ENCODE measurements around the gene PRUNE1.

Gene PRUNE1

DNA sequence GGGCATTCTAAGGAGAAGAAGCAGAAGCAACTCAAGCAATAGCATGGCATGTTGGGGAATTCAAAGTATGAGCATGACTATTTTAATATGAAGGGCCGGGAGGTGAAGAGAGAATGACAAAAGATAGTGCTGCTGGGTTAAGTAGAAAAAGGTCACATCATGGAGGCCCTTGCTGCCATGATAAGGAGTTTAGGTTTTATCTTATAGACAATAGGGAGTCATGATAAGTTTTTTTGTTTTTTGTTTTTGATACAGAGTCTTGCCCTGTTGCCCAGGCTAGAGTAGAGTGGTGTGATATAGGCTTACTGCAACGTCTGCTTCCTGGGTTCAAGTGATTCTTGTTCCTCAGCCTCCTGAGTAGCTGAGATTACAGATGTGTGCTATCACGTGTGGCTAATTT lies 31.3 kb downstream of the PRUNE1 start:
- H3K9ac ChIP-seq (ENCODE audit: low read length): no peak overlapping the region
- H3K27me3 ChIP-seq (ENCODE audit: control insufficient read depth in 1 of 2, insufficient read depth in 2 of 2, low read length in 2 of 2): no peaks in the 10 kb centered on the region
- no peak overlapping the region for H3K4me3 ChIP-seq (ENCODE audit: low read depth in 1 of 2, low read length in 2 of 2)
- no peak overlapping the region for H3K27ac ChIP-seq (ENCODE audit: low read depth, low read length)
- H3K9me3 ChIP-seq (ENCODE audit: low read length): no peaks in the 10 kb centered on the region
- peaks cover 7% of the 10 kb centered on the region for H3K36me3 ChIP-seq (ENCODE audit: insufficient read depth, low read length)
- H3K4me1 ChIP-seq (ENCODE audit: insufficient read depth, low read length): no peaks in the 10 kb centered on the region

DNA sequence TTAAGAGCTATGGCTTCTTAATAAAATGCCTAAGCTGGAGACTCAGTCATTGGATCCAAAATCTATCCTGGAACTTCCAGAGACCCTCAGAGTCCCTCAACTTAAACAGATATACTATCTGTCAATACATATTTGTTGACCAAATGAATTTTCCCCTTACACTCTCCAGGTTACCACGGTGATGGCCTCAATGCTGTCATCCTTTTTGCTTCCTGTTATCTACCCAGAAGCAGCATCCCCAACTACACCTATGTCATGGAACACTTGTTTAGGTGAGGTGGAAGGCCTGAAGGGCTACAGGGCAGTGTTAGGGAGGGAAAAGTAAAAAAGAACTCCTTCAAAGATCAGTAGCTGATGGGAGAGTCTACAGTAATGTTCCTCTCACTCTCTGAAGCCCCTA lies 34.9 kb downstream of the PRUNE1 start:
- Histone ChIP-seq H3K9ac (ENCODE audit: low read length) (no peak overlapping the region), H3K9me3 (ENCODE audit: low read length) (no peaks in the 10 kb centered on the region), H3K4me1 (ENCODE audit: insufficient read depth, low read length) (no peaks in the 10 kb centered on the region), H3K27ac (ENCODE audit: low read depth, low read length) (no peak overlapping the region), H3K36me3 (ENCODE audit: insufficient read depth, low read length) (no peaks in the 10 kb centered on the region), H3K27me3 (ENCODE audit: control insufficient read depth in 1 of 2, insufficient read depth in 2 of 2, low read length in 2 of 2) (no peaks in the 10 kb centered on the region), H3K4me3 (ENCODE audit: low read depth in 1 of 2, low read length in 2 of 2) (no peak overlapping the region)

DNA sequence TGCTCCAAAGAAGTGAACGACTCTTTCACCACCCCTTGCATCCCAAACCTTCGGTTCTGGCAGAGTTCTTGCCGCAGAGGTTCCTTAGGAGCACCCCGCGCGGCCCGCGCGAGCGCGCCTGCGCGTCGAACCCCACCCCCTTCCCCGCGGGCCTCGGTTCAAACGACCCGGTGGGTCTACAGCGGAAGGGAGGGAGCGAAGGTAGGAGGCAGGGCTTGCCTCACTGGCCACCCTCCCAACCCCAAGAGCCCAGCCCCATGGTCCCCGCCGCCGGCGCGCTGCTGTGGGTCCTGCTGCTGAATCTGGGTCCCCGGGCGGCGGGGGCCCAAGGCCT lies 39.3 kb downstream of the PRUNE1 start, which contains the start of gene C1orf56:
C1orf56 (plus strand) TSS at position 161 of the 334 bp plus-strand sequence; CDS start at position 258, 97 bp downstream.
- H3K9ac ChIP-seq (ENCODE audit: low read length): peak within 1 kb of the TSS; percentile 84
- peak within 1 kb of the TSS; percentile 63 to 80 for H3K4me3 ChIP-seq (ENCODE audit: low read depth in 1 of 2, low read length in 2 of 2)
- no peaks in the 10 kb centered on the region for H3K9me3 ChIP-seq (ENCODE audit: low read length)
- H3K27me3 ChIP-seq (ENCODE audit: control insufficient read depth in 1 of 2, insufficient read depth in 2 of 2, low read length in 2 of 2): no peaks in the 10 kb centered on the region
- H3K27ac ChIP-seq (ENCODE audit: low read depth, low read length): peak within 1 kb of the TSS; percentile 93
- peaks cover 9% of the 10 kb centered on the region for H3K36me3 ChIP-seq (ENCODE audit: insufficient read depth, low read length)
- H3K4me1 ChIP-seq (ENCODE audit: insufficient read depth, low read length): peaks cover 9% of the 10 kb centered on the region

DNA sequence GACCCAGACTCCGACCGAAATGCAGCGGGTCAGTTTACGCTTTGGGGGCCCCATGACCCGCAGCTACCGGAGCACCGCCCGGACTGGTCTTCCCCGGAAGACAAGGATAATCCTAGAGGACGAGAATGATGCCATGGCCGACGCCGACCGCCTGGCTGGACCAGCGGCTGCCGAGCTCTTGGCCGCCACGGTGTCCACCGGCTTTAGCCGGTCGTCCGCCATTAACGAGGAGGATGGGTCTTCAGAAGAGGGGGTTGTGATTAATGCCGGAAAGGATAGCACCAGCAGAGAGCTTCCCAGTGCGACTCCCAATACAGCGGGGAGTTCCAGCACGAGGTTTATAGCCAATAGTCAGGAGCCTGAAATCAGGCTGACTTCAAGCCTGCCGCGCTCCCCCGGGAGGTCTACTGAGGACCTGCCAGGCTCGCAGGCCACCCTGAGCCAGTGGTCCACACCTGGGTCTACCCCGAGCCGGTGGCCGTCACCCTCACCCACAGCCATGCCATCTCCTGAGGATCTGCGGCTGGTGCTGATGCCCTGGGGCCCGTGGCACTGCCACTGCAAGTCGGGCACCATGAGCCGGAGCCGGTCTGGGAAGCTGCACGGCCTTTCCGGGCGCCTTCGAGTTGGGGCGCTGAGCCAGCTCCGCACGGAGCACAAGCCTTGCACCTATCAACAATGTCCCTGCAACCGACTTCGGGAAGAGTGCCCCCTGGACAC lies 39.8 kb downstream of the PRUNE1 start:
- Histone ChIP-seq H3K9me3 (ENCODE audit: low read length) (no peaks in the 10 kb centered on the region), H3K4me1 (ENCODE audit: insufficient read depth, low read length) (peaks cover 9% of the 10 kb centered on the region), H3K36me3 (ENCODE audit: insufficient read depth, low read length) (peaks cover 14% of the 10 kb centered on the region), H3K9ac (ENCODE audit: low read length) (peak overlapping the region; percentile 84), H3K27ac (ENCODE audit: low read depth, low read length) (peak overlapping the region; percentile 93), H3K4me3 (ENCODE audit: low read depth in 1 of 2, low read length in 2 of 2) (peak overlapping the region; percentile 63 to 80), H3K27me3 (ENCODE audit: control insufficient read depth in 1 of 2, insufficient read depth in 2 of 2, low read length in 2 of 2) (no peaks in the 10 kb centered on the region)

DNA sequence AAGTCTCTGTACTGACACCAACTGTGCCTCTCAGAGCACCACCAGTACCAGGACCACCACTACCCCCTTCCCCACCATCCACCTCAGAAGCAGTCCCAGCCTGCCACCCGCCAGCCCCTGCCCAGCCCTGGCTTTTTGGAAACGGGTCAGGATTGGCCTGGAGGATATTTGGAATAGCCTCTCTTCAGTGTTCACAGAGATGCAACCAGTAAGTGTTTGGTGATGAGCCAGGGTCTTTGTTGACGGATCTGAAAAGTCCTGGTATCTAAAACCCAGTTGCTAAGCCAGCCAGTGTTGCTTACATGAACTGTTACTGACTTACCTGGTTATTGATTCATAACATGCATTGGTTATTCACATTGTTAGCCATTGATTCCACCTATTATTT lies 40.4 kb downstream of the PRUNE1 start:
- H3K4me1 ChIP-seq (ENCODE audit: insufficient read depth, low read length): peaks cover 9% of the 10 kb centered on the region
- no peaks in the 10 kb centered on the region for H3K27me3 ChIP-seq (ENCODE audit: control insufficient read depth in 1 of 2, insufficient read depth in 2 of 2, low read length in 2 of 2)
- H3K27ac ChIP-seq (ENCODE audit: low read depth, low read length): peak overlapping the region; percentile 93
- H3K36me3 ChIP-seq (ENCODE audit: insufficient read depth, low read length): peaks cover 14% of the 10 kb centered on the region
- H3K9ac ChIP-seq (ENCODE audit: low read length): peak overlapping the region; percentile 84
- H3K9me3 ChIP-seq (ENCODE audit: low read length): no peaks in the 10 kb centered on the region
- H3K4me3 ChIP-seq (ENCODE audit: low read depth in 1 of 2, low read length in 2 of 2): peak overlapping the region; percentile 63 to 80

DNA sequence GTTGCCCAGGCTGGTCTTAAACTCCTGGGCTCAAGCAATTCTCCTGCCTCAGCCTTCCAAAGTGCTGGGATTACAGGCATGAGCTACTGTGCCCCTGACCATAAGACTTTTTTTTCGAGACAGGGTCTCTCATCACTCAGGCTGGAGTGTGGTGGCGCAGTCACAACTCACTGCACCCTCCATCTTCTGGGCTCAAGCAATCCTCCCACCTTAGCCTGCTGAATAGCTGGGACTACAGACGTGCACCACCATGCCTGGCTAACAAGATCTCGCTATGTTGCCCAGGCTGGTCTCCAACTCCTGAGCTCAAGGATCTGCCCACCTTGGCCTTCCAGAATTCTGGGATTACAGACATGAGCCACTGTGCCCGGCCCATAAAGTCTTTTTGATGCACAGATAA lies 41.2 kb downstream of the PRUNE1 start:
- no peak overlapping the region for H3K9ac ChIP-seq (ENCODE audit: low read length)
- H3K9me3 ChIP-seq (ENCODE audit: low read length): no peaks in the 10 kb centered on the region
- H3K4me3 ChIP-seq (ENCODE audit: low read depth in 1 of 2, low read length in 2 of 2): no peak overlapping the region
- peaks cover 20% of the 10 kb centered on the region for H3K36me3 ChIP-seq (ENCODE audit: insufficient read depth, low read length)
- H3K4me1 ChIP-seq (ENCODE audit: insufficient read depth, low read length): peaks cover 9% of the 10 kb centered on the region
- H3K27me3 ChIP-seq (ENCODE audit: control insufficient read depth in 1 of 2, insufficient read depth in 2 of 2, low read length in 2 of 2): no peaks in the 10 kb centered on the region
- H3K27ac ChIP-seq (ENCODE audit: low read depth, low read length): no peak overlapping the region

DNA sequence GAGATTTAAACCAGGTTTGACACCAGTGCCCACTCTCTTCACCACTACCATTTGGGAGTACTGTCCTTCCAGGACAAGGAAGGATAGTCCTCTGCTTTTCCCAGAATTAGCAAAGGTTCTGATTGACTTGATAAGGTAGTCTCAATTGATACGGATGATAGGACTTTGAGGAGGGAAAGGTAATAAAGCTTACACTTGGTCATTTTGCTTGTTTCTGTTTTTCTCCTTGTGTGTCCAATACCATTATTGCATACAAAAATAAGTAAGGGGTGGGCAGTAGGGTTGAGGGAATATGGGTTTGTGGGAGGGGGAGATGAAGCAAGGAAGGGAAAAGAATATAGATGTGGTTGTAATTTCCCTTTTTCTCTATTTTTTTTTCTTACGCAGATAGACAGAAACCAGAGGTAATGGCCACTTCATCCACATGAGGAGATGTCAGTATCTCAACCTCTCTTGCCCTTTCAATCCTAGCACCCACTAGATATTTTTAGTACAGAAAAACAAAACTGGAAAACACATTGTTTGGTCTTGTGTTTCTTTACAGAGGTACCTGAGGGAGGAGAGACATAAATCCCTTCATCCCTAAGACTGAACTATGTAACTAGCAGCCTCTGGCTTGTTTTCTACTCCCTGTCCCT lies 41.9 kb downstream of the PRUNE1 start:
- Histone ChIP-seq H3K4me1 (ENCODE audit: insufficient read depth, low read length) (peaks cover 9% of the 10 kb centered on the region), H3K27me3 (ENCODE audit: control insufficient read depth in 1 of 2, insufficient read depth in 2 of 2, low read length in 2 of 2) (no peaks in the 10 kb centered on the region), H3K27ac (ENCODE audit: low read depth, low read length) (no peak overlapping the region), H3K4me3 (ENCODE audit: low read depth in 1 of 2, low read length in 2 of 2) (no peak overlapping the region), H3K36me3 (ENCODE audit: insufficient read depth, low read length) (peaks cover 27% of the 10 kb centered on the region), H3K9me3 (ENCODE audit: low read length) (no peaks in the 10 kb centered on the region), H3K9ac (ENCODE audit: low read length) (no peak overlapping the region)

DNA sequence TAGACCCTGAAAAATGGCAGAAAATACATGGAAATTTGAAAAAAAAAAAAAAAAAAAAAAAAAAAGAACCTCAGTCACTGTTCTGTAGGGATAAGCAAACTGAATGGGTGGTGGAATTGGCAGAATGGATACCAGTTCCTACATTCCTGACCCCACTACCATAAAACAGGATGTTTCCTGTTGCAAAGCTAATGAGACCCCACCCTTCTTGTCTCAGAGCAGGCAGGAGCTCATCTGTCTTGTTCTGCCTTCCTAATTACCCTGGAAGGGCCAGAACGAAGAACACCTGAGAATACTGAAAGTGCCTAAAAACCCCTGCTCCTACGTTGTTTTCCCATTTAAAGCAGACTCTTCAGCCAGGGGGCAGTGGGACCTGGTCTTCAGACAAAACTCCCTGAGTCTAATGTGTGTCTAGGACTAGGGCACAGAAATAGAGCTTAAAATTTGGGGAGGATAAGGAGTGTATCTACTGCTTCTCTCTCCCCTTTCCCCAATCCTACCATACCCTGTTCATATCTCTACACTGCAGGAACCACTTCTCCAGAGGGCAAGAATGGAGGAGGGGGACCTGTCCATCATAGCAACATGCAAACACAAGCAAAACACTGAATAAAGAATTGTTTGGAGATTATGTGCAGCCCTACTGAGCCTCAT lies 43.2 kb downstream of the PRUNE1 start:
- Histone ChIP-seq H3K36me3 (ENCODE audit: insufficient read depth, low read length) (peaks cover 38% of the 10 kb centered on the region), H3K4me1 (ENCODE audit: insufficient read depth, low read length) (peaks cover 19% of the 10 kb centered on the region), H3K27ac (ENCODE audit: low read depth, low read length) (no peak overlapping the region), H3K9me3 (ENCODE audit: low read length) (no peaks in the 10 kb centered on the region), H3K27me3 (ENCODE audit: control insufficient read depth in 1 of 2, insufficient read depth in 2 of 2, low read length in 2 of 2) (no peaks in the 10 kb centered on the region), H3K9ac (ENCODE audit: low read length) (no peak overlapping the region), H3K4me3 (ENCODE audit: low read depth in 1 of 2, low read length in 2 of 2) (no peak overlapping the region)

DNA sequence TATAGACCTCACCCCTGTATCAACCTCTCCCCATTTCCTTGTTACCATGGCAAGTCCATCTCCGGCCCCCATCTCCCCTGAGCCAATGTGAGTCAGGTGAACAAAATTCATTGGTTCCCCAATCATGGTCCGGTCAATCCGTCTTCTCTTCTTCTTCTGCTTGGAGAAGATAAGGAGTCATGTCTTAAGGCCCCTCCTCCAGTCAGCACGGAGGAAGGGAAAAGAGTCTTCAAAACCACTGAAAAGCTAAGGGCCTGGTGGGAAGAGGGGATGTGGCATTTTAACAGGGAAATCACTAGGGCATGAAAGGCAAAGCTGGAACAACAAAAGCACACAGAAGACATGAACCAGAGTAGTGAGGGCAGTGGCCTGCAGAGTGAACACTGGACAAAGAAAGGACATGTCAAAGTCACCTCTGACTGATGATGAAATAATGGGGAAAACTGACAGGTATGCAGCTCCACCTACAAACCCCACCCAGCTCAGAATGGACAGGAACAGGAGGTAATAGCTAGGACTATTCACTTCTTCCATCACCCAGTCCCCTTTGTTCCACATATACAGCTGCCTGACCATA lies 46.8 kb downstream of the PRUNE1 start:
- H3K9me3 ChIP-seq (ENCODE audit: low read length): no peaks in the 10 kb centered on the region
- H3K27ac ChIP-seq (ENCODE audit: low read depth, low read length): peak overlapping the region; percentile 28
- H3K27me3 ChIP-seq (ENCODE audit: control insufficient read depth in 1 of 2, insufficient read depth in 2 of 2, low read length in 2 of 2): no peaks in the 10 kb centered on the region
- H3K36me3 ChIP-seq (ENCODE audit: insufficient read depth, low read length): peaks cover 42% of the 10 kb centered on the region
- no peak overlapping the region for H3K4me3 ChIP-seq (ENCODE audit: low read depth in 1 of 2, low read length in 2 of 2)
- H3K9ac ChIP-seq (ENCODE audit: low read length): no peak overlapping the region
- H3K4me1 ChIP-seq (ENCODE audit: insufficient read depth, low read length): peaks cover 30% of the 10 kb centered on the region

DNA sequence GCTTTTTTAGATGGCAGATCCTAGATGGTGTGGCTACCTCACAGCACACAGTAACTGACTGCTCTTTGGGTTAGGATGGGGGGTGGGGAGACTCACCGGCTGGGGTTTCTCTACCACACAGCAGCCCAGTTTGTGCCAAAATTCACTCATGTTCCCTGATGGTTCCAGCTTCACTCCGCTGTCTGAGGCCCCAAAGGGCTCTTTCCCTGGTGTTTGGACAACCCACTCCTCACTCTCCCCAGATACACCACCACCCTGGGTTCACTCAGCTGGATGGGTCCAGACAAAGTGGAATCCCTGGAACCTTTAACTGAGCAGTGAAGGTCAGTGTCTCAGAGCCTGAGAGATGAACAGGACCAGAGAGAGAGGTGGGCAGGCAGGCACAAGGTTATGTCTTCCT lies 47.3 kb downstream of the PRUNE1 start:
- Histone ChIP-seq H3K9ac (ENCODE audit: low read length) (no peak overlapping the region), H3K27ac (ENCODE audit: low read depth, low read length) (peak overlapping the region; percentile 41), H3K9me3 (ENCODE audit: low read length) (no peaks in the 10 kb centered on the region), H3K27me3 (ENCODE audit: control insufficient read depth in 1 of 2, insufficient read depth in 2 of 2, low read length in 2 of 2) (no peaks in the 10 kb centered on the region), H3K36me3 (ENCODE audit: insufficient read depth, low read length) (peaks cover 42% of the 10 kb centered on the region), H3K4me1 (ENCODE audit: insufficient read depth, low read length) (peaks cover 30% of the 10 kb centered on the region), H3K4me3 (ENCODE audit: low read depth in 1 of 2, low read length in 2 of 2) (no peak overlapping the region)

DNA sequence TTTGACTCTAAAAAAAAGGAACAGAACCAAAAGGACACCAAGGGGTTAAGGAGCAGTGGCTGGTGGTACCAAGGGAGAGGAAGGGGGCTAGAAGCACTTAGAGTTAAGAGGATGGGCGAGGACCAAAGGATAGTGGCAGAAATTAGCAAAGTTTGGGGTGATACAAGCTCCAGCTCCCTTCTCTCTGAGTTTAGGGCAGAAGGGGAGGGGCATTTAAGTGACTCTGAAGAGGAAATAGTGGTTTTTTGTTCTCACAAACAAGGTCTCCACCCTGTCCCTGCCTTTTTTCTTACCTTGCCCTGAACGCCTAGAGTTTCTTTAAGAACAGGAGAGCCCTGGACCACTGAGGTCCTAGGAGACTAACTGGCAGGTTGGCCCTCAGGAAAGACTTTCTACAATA lies 47.9 kb downstream of the PRUNE1 start:
- Histone ChIP-seq H3K4me3 (ENCODE audit: low read depth in 1 of 2, low read length in 2 of 2) (no peak overlapping the region), H3K9me3 (ENCODE audit: low read length) (no peaks in the 10 kb centered on the region), H3K9ac (ENCODE audit: low read length) (no peak overlapping the region), H3K27ac (ENCODE audit: low read depth, low read length) (peak overlapping the region; percentile 41), H3K36me3 (ENCODE audit: insufficient read depth, low read length) (peaks cover 42% of the 10 kb centered on the region), H3K4me1 (ENCODE audit: insufficient read depth, low read length) (peaks cover 34% of the 10 kb centered on the region), H3K27me3 (ENCODE audit: control insufficient read depth in 1 of 2, insufficient read depth in 2 of 2, low read length in 2 of 2) (no peaks in the 10 kb centered on the region)
